IMR-90 (cell line): ENCODE measurements around the gene RASIP1. TPM values are rescaled to one million over a fixed set of nuclear protein-coding genes. Genes with fewer than 3 reads are reported as not detected.

ENCODE experiments used
- ATAC-seq: fragments of 200-7000 bp; cut with Tn5 transposase; 2 replicates; pipeline ENCODE4 v1.9.1; 2020; ENCODE audit warnings: low read depth, mild to moderate bottlenecking, moderate library complexity
- BruUV-seq: library from RNA; stranded (reverse); fragments of 400-500 nt; replicated peaks from 2 replicates; lab custom pipeline; 2021; lab: Mats Ljungman, UMichigan
- CTCF ChIA-PET: fragments of 300-600 bp; formaldehyde crosslinking; extraction: SDS; loops from one replicate; lab custom pipeline; 2021; ENCODE audit warnings: antibody characterized with exemption; lab: Yijun Ruan, JAX
- POLR2A ChIA-PET: fragments of 300-600 bp; sonication (Branson Sonifier 250); formaldehyde crosslinking; loops from one replicate; lab custom pipeline; 2022; ENCODE audit warnings: antibody characterized with exemption; ENCODE audit not compliant: unreplicated experiment; lab: Charles Lee
- DNase-seq: peaks from one replicate; pipeline ENCODE4 v3.0.0; 2013
- H2AFZ ChIP-seq: replicated peaks from 2 replicates; pipeline ENCODE3; 2013; ENCODE audit warnings: low read length, mild to moderate bottlenecking; ENCODE audit not compliant: poor library complexity
- H2AK5ac ChIP-seq: 2 replicates; pipeline ENCODE4 v1.6.1; 2013; ENCODE audit warnings: low read depth, low read length, inconsistent platforms
- H2AK9ac ChIP-seq: replicated peaks from 2 replicates; pipeline ENCODE3; 2013; ENCODE audit warnings: mild to moderate bottlenecking, low read depth, low read length, moderate library complexity; ENCODE audit not compliant: poor library complexity
- H2BK120ac ChIP-seq: 2 replicates; pipeline ENCODE4 v1.6.1; 2013; ENCODE audit warnings: low read depth, low read length, inconsistent platforms
- H2BK15ac ChIP-seq: 3 replicates; pipeline ENCODE4 v1.6.1; 2013; ENCODE audit warnings: low read depth, low read length, inconsistent platforms
- H2BK20ac ChIP-seq: 2 replicates; pipeline ENCODE4 v1.6.1; 2013; ENCODE audit warnings: low read depth, mild to moderate bottlenecking, inconsistent platforms, low read length, moderate library complexity
- H2BK5ac ChIP-seq: 2 replicates; pipeline ENCODE4 v1.6.1; 2013; ENCODE audit warnings: mild to moderate bottlenecking, low read depth, low read length, inconsistent platforms; ENCODE audit not compliant: poor library complexity, severe bottlenecking
- H3K14ac ChIP-seq: replicated peaks from 2 replicates; pipeline ENCODE4 v1.6.1; 2013; ENCODE audit warnings: low read depth, low read length, inconsistent platforms
- H3K18ac ChIP-seq: 2 replicates; pipeline ENCODE4 v1.6.1; 2013; ENCODE audit warnings: low read depth, low read length, control low read depth
- H3K23ac ChIP-seq: 2 replicates; pipeline ENCODE4 v1.6.1; 2013; ENCODE audit warnings: low read depth, low read length, inconsistent platforms
- H3K27ac ChIP-seq: 2 replicates; pipeline ENCODE4 v1.5.1; 2013; ENCODE audit warnings: mild to moderate bottlenecking, control low read depth, low read length; ENCODE audit not compliant: insufficient read depth
- H3K27me3 ChIP-seq: 2 replicates; pipeline ENCODE4 v1.6.1; 2013; ENCODE audit warnings: low read length; ENCODE audit not compliant: control insufficient read depth, insufficient read depth
- H3K36me3 ChIP-seq: 2 replicates; pipeline ENCODE4 v1.6.1; 2013; ENCODE audit warnings: low read length, mixed read lengths; ENCODE audit not compliant: control insufficient read depth, insufficient read depth
- H3K4ac ChIP-seq: 2 replicates; pipeline ENCODE4 v1.6.1; 2013; ENCODE audit warnings: low read depth, low read length, inconsistent platforms
- H3K4me1 ChIP-seq: 2 replicates; pipeline ENCODE4 v1.6.1; 2013; ENCODE audit warnings: low read length, mixed read lengths; ENCODE audit not compliant: control insufficient read depth, insufficient read depth
- H3K4me2 ChIP-seq: 2 replicates; pipeline ENCODE4 v1.6.1; 2013; ENCODE audit warnings: low read depth, mild to moderate bottlenecking, control low read depth, low read length, moderate library complexity
- H3K4me3 ChIP-seq: 2 replicates; pipeline ENCODE4 v1.5.1; 2013; ENCODE audit warnings: low read depth, mild to moderate bottlenecking, control low read depth, low read length, moderate library complexity; ENCODE audit not compliant: insufficient read depth
- H3K56ac ChIP-seq: 2 replicates; pipeline ENCODE4 v1.6.1; 2013; ENCODE audit warnings: low read length, inconsistent platforms; ENCODE audit not compliant: insufficient read depth; ENCODE audit errors: extremely low read depth
- H3K79me1 ChIP-seq, 2 experiments: 2 replicates each; pipeline ENCODE4 v1.6.1; 2013; ENCODE audit warnings: low read length in 2 of 2, inconsistent platforms in 1 of 2, low read depth in 1 of 2
- H3K9ac ChIP-seq: 2 replicates; pipeline ENCODE4 v1.6.1; 2013; ENCODE audit warnings: low read depth, low read length, control low read depth
- H3K9me1 ChIP-seq: 2 replicates; pipeline ENCODE4 v1.6.1; 2013; ENCODE audit warnings: low read length, inconsistent platforms; ENCODE audit not compliant: insufficient read depth
- H3K9me3 ChIP-seq: 2 replicates; pipeline ENCODE4 v1.6.1; 2013; ENCODE audit warnings: low read length; ENCODE audit not compliant: control insufficient read depth, insufficient read depth
- H4K20me1 ChIP-seq: 2 replicates; pipeline ENCODE4 v1.6.1; 2013; ENCODE audit warnings: low read length, inconsistent platforms; ENCODE audit not compliant: insufficient read depth
- H4K5ac ChIP-seq: 2 replicates; pipeline ENCODE4 v1.6.1; 2013; ENCODE audit warnings: mild to moderate bottlenecking, low read depth, low read length, control low read depth
- H4K8ac ChIP-seq, 2 experiments: 2 replicates each; pipeline ENCODE4 v1.6.1; 2013; ENCODE audit warnings: low read depth in 2 of 2, low read length in 2 of 2, control low read depth in 1 of 2, inconsistent platforms in 1 of 2
- H4K91ac ChIP-seq: 2 replicates; pipeline ENCODE4 v1.6.1; 2013; ENCODE audit warnings: low read depth, low read length, inconsistent platforms; ENCODE audit not compliant: insufficient read depth
- BHLHE40 ChIP-seq: fragments of 150-350 bp; IDR thresholded peaks from 2 replicates; pipeline ENCODE4 v1.6.1; 2016; ENCODE audit warnings: mild to moderate bottlenecking, low read depth, low read length
- CEBPB ChIP-seq: IDR thresholded peaks from 2 replicates; pipeline ENCODE4 v1.6.1; 2012; ENCODE audit warnings: low read depth, low read length, improper control_type of control experiment
- CHD1 ChIP-seq: IDR thresholded peaks from 2 replicates; pipeline ENCODE4 v1.6.1; 2012; ENCODE audit warnings: low read depth, low read length, improper control_type of control experiment
- FOS ChIP-seq: fragments of 150-350 bp; IDR thresholded peaks from 2 replicates; pipeline ENCODE4 v1.6.1; 2016; ENCODE audit warnings: low read depth, low read length
- MAFK ChIP-seq: IDR thresholded peaks from 2 replicates; pipeline ENCODE4 v1.6.1; 2012; ENCODE audit warnings: low read depth, low read length, improper control_type of control experiment
- MAZ ChIP-seq: IDR thresholded peaks from 2 replicates; pipeline ENCODE4 v1.6.1; 2012; ENCODE audit warnings: low read depth, mild to moderate bottlenecking, low read length, improper control_type of control experiment, moderate library complexity, borderline replicate concordance
- MXI1 ChIP-seq: IDR thresholded peaks from 2 replicates; pipeline ENCODE4 v1.6.1; 2012; ENCODE audit warnings: low read depth, mild to moderate bottlenecking, low read length, moderate library complexity, borderline replicate concordance
- NFE2L2 ChIP-seq: fragments of 150-350 bp; IDR thresholded peaks from 2 replicates; pipeline ENCODE4 v1.6.1; 2016; ENCODE audit warnings: low read depth, mild to moderate bottlenecking, low read length
- POLR2A ChIP-seq: IDR thresholded peaks from 2 replicates; pipeline ENCODE4 v1.6.1; 2012; ENCODE audit warnings: mild to moderate bottlenecking, low read depth, low read length
- RAD21 ChIP-seq: IDR thresholded peaks from 2 replicates; pipeline ENCODE4 v1.6.1; 2012; ENCODE audit warnings: low read length, improper control_type of control experiment
- RCOR1 ChIP-seq: IDR thresholded peaks from 2 replicates; pipeline ENCODE4 v1.6.1; 2012; ENCODE audit warnings: mild to moderate bottlenecking, low read length, improper control_type of control experiment; ENCODE audit not compliant: insufficient replicate concordance
- RFX5 ChIP-seq: IDR thresholded peaks from 2 replicates; pipeline ENCODE4 v1.8.0; 2012; ENCODE audit warnings: low read depth, mild to moderate bottlenecking, low read length, moderate library complexity
- SMC3 ChIP-seq: fragments of 150-350 bp; IDR thresholded peaks from 2 replicates; pipeline ENCODE4 v1.6.1; 2016; ENCODE audit warnings: low read depth, mild to moderate bottlenecking, antibody characterized with exemption, low read length, moderate library complexity
- WGBS, 2 experiments: methylation state at CpG; one replicate each; pipeline versions ENCODE4 v1.1.5 to v1.1.7; 2013; ENCODE audit warnings: missing lambda C conversion rate in 2 of 2; ENCODE audit not compliant: insufficient read length in 1 of 2; ENCODE audit errors: extremely low coverage in 2 of 2; 5-methylcytosine and 5-hydroxymethylcytosine counted together
- dilution Hi-C: fragments of 300-500 bp; cut with HindIII; formaldehyde crosslinking; loops from one replicate; pipeline ENCODE4 v1.14.3; 2018; ENCODE audit warnings: low sequenced_read_pairs; ENCODE audit not compliant: unreplicated experiment
- in situ Hi-C: fragments of 300-500 bp; cut with MboI; formaldehyde crosslinking; loops from 3 replicates; pipeline ENCODE4 v1.14.3; 2019; ENCODE audit warnings: low sequenced_read_pairs, inconsistent platforms, mixed read lengths
- intact Hi-C: fragments of 100-400 bp; cut with micrococcal nuclease; formaldehyde crosslinking; loops from 2 replicates; pipeline ENCODE4 v1.10.0; 2022
- polyA plus RNA-seq, 3 experiments: library from polyadenylated mRNA; depleted of rRNA; stranded (reverse); fragments of >200 nt; gene quantifications; 2 replicates each; pipeline ENCODE4 v1.2.3, GENCODE V29; 2012; ENCODE audit warnings: low replicate concordance in 1 of 3
- total RNA-seq: library from RNA; depleted of rRNA; stranded (reverse); fragments of >200 nt; gene quantifications from 2 replicates; pipeline ENCODE4 v1.2.3, GENCODE V29; 2012
- TF ChIP-seq, protein P1 (sequence below): fragments of 150-350 bp; IDR thresholded peaks from 2 replicates; pipeline ENCODE4 v1.6.1; 2017; ENCODE audit warnings: mild to moderate bottlenecking, antibody characterized with exemption, low read length, low read depth
- TF ChIP-seq, protein P2 (sequence below): conservative IDR thresholded peaks from 2 replicates; pipeline ENCODE4 v1.5.1; 2012; ENCODE audit warnings: mild to moderate bottlenecking, low read depth, low read length, improper control_type of control experiment
- TF ChIP-seq, protein P3 (sequence below): fragments of 150-350 bp; IDR thresholded peaks from 2 replicates; pipeline ENCODE4 v1.6.1; 2016; ENCODE audit warnings: low read depth, mild to moderate bottlenecking, low read length, moderate library complexity, borderline replicate concordance

Gene RASIP1
- total and polyA plus RNA-seq, 2 of the 4 experiments (the other 2 are of a cell fraction) = 0.18 to 0.51 TPM

DNA sequence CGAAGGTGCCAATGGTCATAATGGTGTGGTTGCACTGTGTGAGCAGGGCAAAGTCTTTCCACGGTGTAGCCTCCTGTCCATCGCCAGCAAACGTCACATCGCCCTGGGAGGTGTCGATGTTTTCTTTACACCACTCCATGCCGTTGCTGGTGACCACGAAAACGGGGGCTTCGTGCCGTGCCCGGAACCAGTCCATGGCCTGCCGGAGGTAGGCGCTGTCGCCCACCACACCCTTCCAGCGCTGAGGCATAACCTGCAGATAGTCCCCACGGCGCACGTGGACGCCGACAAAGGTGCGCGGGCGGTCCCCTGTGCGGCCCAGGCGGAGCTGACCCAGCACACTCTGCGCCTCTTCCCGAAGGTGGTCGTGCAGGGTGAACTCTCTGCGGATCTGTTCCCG is 9.9 kb upstream of the RASIP1 start:
- no peak overlapping the region for H3K4me2 ChIP-seq
- no peak overlapping the region for H2BK120ac ChIP-seq
- H4K91ac ChIP-seq = no peak overlapping the region
- no peak for TF ChIP-seq RAD21
- no peak for TF ChIP-seq RFX5
- TF ChIP-seq, protein P1, sequence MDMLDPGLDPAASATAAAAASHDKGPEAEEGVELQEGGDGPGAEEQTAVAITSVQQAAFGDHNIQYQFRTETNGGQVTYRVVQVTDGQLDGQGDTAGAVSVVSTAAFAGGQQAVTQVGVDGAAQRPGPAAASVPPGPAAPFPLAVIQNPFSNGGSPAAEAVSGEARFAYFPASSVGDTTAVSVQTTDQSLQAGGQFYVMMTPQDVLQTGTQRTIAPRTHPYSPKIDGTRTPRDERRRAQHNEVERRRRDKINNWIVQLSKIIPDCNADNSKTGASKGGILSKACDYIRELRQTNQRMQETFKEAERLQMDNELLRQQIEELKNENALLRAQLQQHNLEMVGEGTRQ = no peak
- TF ChIP-seq MAFK = no peak
- TF ChIP-seq BHLHE40 = no peak
- no peak for TF ChIP-seq CEBPB
- no peak for TF ChIP-seq MXI1
- no peak for TF ChIP-seq NFE2L2
- no peak for TF ChIP-seq MAZ
- TF ChIP-seq, protein P2, sequence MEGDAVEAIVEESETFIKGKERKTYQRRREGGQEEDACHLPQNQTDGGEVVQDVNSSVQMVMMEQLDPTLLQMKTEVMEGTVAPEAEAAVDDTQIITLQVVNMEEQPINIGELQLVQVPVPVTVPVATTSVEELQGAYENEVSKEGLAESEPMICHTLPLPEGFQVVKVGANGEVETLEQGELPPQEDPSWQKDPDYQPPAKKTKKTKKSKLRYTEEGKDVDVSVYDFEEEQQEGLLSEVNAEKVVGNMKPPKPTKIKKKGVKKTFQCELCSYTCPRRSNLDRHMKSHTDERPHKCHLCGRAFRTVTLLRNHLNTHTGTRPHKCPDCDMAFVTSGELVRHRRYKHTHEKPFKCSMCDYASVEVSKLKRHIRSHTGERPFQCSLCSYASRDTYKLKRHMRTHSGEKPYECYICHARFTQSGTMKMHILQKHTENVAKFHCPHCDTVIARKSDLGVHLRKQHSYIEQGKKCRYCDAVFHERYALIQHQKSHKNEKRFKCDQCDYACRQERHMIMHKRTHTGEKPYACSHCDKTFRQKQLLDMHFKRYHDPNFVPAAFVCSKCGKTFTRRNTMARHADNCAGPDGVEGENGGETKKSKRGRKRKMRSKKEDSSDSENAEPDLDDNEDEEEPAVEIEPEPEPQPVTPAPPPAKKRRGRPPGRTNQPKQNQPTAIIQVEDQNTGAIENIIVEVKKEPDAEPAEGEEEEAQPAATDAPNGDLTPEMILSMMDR = no peak
- TF ChIP-seq RCOR1 = no peak
- TF ChIP-seq, protein P3, sequence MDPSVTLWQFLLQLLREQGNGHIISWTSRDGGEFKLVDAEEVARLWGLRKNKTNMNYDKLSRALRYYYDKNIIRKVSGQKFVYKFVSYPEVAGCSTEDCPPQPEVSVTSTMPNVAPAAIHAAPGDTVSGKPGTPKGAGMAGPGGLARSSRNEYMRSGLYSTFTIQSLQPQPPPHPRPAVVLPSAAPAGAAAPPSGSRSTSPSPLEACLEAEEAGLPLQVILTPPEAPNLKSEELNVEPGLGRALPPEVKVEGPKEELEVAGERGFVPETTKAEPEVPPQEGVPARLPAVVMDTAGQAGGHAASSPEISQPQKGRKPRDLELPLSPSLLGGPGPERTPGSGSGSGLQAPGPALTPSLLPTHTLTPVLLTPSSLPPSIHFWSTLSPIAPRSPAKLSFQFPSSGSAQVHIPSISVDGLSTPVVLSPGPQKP = no peak
- TF ChIP-seq FOS = no peak
- TF ChIP-seq SMC3 = no peak
- TF ChIP-seq POLR2A = no peak
- TF ChIP-seq CHD1 = no peak
- H3K4ac ChIP-seq = no peak overlapping the region
- dilution Hi-C loops = no loop called here
- no peak overlapping the region for H3K14ac ChIP-seq
- H4K5ac ChIP-seq = no peak overlapping the region
- H3K9me1 ChIP-seq = no peaks in the 10 kb centered on the region
- peaks cover 30% of the 10 kb centered on the region for H3K27me3 ChIP-seq
- no peak overlapping the region for H2AFZ ChIP-seq
- ATAC-seq = no peak
- no peak overlapping the region for H2AK9ac ChIP-seq
- H2AK5ac ChIP-seq = no peak overlapping the region
- no peak overlapping the region for H3K23ac ChIP-seq
- POLR2A ChIA-PET = no interaction called here
- in situ Hi-C loops = no loop called here
- H3K9me3 ChIP-seq = no peaks in the 10 kb centered on the region
- no peak overlapping the region for H3K9ac ChIP-seq
- H3K27ac ChIP-seq = no peak overlapping the region
- H2BK5ac ChIP-seq = no peak overlapping the region
- no peak overlapping the region for H2BK20ac ChIP-seq
- 92% methylated on average over 26 of the region's 31 CpGs; no CpG with 5 or more reads in 1 of the 2 experiments for WGBS, 2 experiments
- H3K79me1 ChIP-seq = no peaks in the 10 kb centered on the region
- no peak overlapping the region for H3K4me3 ChIP-seq
- intact Hi-C loops = no loop called here
- H2BK15ac ChIP-seq = no peak overlapping the region
- no peak overlapping the region for H4K8ac ChIP-seq
- H3K36me3 ChIP-seq = no peaks in the 10 kb centered on the region
- no peak overlapping the region for H3K56ac ChIP-seq
- no peak for DNase-seq
- BruUV-seq = no TSS peak
- peaks cover 4% of the 10 kb centered on the region; the same call in 1 of the 2 replicates for H3K4me1 ChIP-seq
- no peaks in the 10 kb centered on the region for H4K20me1 ChIP-seq
- H3K18ac ChIP-seq = no peak overlapping the region
- CTCF ChIA-PET = interaction anchor here (0.6 kb wide), 1 partner anchor 161 kb away, joined by 4 read pairs; no protein-coding TSS in a partner anchor
